WTC11 (cell line): ENCODE data around the gene DNAJB11.

Experiments used
- FOXP1 ChIP-seq: sonication (generic); formaldehyde crosslinking; IDR thresholded peaks from 2 replicates; pipeline ENCODE4 v1.8.0; 2022; ENCODE audit warnings: missing genetic modification reagents, mild to moderate bottlenecking, moderate library complexity, borderline replicate concordance
- NR2C2 ChIP-seq: sonication (generic); formaldehyde crosslinking; IDR thresholded peaks from 2 replicates; pipeline ENCODE4 v1.8.0; 2022; ENCODE audit warnings: mild to moderate bottlenecking, missing genetic modification reagents
- TF ChIP-seq, protein P1 (sequence below): sonication (generic); formaldehyde crosslinking; IDR thresholded peaks from 2 replicates; pipeline ENCODE4 v1.8.0; 2023; ENCODE audit warnings: missing genetic modification reagents, mild to moderate bottlenecking, borderline replicate concordance
- TF ChIP-seq, protein P2 (sequence below): fragments of 200-600 bp; IDR thresholded peaks from 2 replicates; pipeline ENCODE4 v1.8.0; 2022; ENCODE audit warnings: antibody characterized with exemption
- TF ChIP-seq, protein P3 (sequence below): sonication (generic); formaldehyde crosslinking; IDR thresholded peaks from 2 replicates; pipeline ENCODE4 v1.8.1; 2023; ENCODE audit warnings: mild to moderate bottlenecking, missing genetic modification reagents, borderline replicate concordance

DNA sequence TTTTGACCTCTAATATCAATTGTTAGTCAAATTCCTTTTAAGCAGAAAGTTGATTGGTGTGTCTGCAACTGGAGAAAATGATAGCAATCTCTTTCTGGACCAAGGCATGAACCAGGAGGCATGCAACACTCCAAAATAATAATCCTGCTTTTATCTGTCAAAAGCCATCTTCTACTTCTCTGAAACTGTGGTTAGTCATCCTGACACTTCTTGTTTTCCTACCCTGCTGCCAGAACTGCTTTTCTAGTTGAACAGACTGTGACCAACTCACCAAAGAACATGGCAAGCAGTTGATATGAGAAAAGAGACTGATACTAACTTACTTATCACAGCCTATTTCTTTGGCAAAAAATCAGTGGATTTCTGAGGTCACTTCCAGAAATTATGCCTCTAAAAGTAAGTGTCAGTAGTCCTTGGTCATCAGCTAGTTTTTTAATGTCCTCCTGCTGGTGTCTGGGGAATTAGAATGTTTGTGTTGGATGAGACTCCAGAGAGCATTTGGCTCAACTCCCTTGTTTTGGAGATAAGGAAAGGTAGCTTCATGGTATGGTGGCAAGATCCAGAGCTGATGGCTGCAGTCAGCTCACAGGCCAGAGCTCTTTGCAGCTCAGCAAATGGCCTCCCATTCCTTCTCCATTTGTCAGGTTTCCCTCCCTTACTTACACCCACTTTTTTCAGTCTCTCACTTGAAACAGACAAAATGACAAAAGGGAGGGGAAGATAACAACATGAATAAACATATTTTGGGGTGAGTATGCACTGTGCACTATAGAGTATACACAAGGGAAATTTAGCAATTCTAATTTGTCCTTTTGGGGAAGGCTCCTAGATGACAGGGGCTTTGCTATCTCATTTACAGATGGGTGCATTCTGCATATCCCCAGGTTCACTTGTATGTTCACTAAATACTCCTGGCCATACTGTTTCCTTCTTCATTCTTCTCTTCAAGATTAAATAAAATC is 33.4 kb upstream of the DNAJB11 start:
- TF ChIP-seq, protein P1, sequence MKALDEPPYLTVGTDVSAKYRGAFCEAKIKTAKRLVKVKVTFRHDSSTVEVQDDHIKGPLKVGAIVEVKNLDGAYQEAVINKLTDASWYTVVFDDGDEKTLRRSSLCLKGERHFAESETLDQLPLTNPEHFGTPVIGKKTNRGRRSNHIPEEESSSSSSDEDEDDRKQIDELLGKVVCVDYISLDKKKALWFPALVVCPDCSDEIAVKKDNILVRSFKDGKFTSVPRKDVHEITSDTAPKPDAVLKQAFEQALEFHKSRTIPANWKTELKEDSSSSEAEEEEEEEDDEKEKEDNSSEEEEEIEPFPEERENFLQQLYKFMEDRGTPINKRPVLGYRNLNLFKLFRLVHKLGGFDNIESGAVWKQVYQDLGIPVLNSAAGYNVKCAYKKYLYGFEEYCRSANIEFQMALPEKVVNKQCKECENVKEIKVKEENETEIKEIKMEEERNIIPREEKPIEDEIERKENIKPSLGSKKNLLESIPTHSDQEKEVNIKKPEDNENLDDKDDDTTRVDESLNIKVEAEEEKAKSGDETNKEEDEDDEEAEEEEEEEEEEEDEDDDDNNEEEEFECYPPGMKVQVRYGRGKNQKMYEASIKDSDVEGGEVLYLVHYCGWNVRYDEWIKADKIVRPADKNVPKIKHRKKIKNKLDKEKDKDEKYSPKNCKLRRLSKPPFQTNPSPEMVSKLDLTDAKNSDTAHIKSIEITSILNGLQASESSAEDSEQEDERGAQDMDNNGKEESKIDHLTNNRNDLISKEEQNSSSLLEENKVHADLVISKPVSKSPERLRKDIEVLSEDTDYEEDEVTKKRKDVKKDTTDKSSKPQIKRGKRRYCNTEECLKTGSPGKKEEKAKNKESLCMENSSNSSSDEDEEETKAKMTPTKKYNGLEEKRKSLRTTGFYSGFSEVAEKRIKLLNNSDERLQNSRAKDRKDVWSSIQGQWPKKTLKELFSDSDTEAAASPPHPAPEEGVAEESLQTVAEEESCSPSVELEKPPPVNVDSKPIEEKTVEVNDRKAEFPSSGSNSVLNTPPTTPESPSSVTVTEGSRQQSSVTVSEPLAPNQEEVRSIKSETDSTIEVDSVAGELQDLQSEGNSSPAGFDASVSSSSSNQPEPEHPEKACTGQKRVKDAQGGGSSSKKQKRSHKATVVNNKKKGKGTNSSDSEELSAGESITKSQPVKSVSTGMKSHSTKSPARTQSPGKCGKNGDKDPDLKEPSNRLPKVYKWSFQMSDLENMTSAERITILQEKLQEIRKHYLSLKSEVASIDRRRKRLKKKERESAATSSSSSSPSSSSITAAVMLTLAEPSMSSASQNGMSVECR: no peak
- TF ChIP-seq FOXP1 (CRISPR knock-in tag) (no peak), NR2C2 (CRISPR knock-in tag) (no peak)
- TF ChIP-seq, protein P2, sequence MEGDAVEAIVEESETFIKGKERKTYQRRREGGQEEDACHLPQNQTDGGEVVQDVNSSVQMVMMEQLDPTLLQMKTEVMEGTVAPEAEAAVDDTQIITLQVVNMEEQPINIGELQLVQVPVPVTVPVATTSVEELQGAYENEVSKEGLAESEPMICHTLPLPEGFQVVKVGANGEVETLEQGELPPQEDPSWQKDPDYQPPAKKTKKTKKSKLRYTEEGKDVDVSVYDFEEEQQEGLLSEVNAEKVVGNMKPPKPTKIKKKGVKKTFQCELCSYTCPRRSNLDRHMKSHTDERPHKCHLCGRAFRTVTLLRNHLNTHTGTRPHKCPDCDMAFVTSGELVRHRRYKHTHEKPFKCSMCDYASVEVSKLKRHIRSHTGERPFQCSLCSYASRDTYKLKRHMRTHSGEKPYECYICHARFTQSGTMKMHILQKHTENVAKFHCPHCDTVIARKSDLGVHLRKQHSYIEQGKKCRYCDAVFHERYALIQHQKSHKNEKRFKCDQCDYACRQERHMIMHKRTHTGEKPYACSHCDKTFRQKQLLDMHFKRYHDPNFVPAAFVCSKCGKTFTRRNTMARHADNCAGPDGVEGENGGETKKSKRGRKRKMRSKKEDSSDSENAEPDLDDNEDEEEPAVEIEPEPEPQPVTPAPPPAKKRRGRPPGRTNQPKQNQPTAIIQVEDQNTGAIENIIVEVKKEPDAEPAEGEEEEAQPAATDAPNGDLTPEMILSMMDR: no peak
- TF ChIP-seq, protein P3, sequence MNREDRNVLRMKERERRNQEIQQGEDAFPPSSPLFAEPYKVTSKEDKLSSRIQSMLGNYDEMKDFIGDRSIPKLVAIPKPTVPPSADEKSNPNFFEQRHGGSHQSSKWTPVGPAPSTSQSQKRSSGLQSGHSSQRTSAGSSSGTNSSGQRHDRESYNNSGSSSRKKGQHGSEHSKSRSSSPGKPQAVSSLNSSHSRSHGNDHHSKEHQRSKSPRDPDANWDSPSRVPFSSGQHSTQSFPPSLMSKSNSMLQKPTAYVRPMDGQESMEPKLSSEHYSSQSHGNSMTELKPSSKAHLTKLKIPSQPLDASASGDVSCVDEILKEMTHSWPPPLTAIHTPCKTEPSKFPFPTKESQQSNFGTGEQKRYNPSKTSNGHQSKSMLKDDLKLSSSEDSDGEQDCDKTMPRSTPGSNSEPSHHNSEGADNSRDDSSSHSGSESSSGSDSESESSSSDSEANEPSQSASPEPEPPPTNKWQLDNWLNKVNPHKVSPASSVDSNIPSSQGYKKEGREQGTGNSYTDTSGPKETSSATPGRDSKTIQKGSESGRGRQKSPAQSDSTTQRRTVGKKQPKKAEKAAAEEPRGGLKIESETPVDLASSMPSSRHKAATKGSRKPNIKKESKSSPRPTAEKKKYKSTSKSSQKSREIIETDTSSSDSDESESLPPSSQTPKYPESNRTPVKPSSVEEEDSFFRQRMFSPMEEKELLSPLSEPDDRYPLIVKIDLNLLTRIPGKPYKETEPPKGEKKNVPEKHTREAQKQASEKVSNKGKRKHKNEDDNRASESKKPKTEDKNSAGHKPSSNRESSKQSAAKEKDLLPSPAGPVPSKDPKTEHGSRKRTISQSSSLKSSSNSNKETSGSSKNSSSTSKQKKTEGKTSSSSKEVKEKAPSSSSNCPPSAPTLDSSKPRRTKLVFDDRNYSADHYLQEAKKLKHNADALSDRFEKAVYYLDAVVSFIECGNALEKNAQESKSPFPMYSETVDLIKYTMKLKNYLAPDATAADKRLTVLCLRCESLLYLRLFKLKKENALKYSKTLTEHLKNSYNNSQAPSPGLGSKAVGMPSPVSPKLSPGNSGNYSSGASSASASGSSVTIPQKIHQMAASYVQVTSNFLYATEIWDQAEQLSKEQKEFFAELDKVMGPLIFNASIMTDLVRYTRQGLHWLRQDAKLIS (CRISPR knock-in tag): no peak
